ENCODE results near the gene PRR12.

Gene PRR12

GRCh38 chr19:49590971-49591730 lies at the start of gene PRR12:
Gene PRR12, plus strand, starts transcription at chr19:49591182. Its CDS starts 473 bp downstream, at chr19:49591655.
- peaks cover 7% of the 10 kb centered on the region for H3K4me1 ChIP-seq (ENCODE audit: control insufficient read depth, insufficient read depth, low read length)
- H3K9me3 ChIP-seq (ENCODE audit: control insufficient read depth, insufficient read depth, low read depth, low read length), result no peaks in the 10 kb centered on the region
- POLR2A ChIA-PET, result interaction anchor here (0.6 to 7.1 kb wide), 12 partner anchors 12 to 103 kb away, joined by 3 to 124 read pairs (median 5); partner anchors contain the start of genes IRF3, NOSIP, PRMT1 and PRRG2
- CTCF ChIA-PET, result interaction anchor here (0.6 to 1.3 kb wide), 4 partner anchors 11 to 137 kb away, joined by 3 to 4 read pairs (median 4); partner anchors contain the start of gene NOSIP
- H3K4me3 ChIP-seq (ENCODE audit: low read depth, low read length), result peak within 1 kb of the TSS; percentile 82
- peak within 1 kb of the TSS; percentile 99 for H3K27ac ChIP-seq (ENCODE audit: extremely low read depth, low read depth, low read length)
- H3K36me3 ChIP-seq (ENCODE audit: control insufficient read depth in 2 of 2, insufficient read depth in 1 of 2, low read length in 2 of 2), result peaks cover 14 to 22% of the 10 kb centered on the region in 2 experiments
- no peak for TF ChIP-seq ZNF449 (tag by site-specific recombination; IDR thresholded peaks at IDR 0.05)
- TF ChIP-seq KLF16 (tag by site-specific recombination; IDR thresholded peaks at IDR 0.05), result no peak
- TF ChIP-seq SP2 (tag by site-specific recombination; IDR thresholded peaks at IDR 0.05), result no peak
- TF ChIP-seq TSHZ1 (tag by site-specific recombination; IDR thresholded peaks at IDR 0.05; ENCODE audit: borderline replicate concordance), result no peak
- TF ChIP-seq ZNF138 (tag by site-specific recombination; IDR thresholded peaks at IDR 0.05; ENCODE audit: borderline replicate concordance), result no peak
- no peak for TF ChIP-seq ZFP41 (tag by site-specific recombination; IDR thresholded peaks at IDR 0.05; ENCODE audit: borderline replicate concordance)
- peak; percentile 34; the same call in 1 of the 2 replicates for TF ChIP-seq ZBTB11 (tag by site-specific recombination; conservative IDR thresholded peaks at IDR 0.05; ENCODE audit: low read depth)
- peak; percentile 63 for TF ChIP-seq PRDM10 (tag by site-specific recombination; IDR thresholded peaks at IDR 0.05)
- no peak for TF ChIP-seq ZNF266 (tag by site-specific recombination; IDR thresholded peaks at IDR 0.05; ENCODE audit: low read depth)
- no peak for TF ChIP-seq GLI4 (tag by site-specific recombination; IDR thresholded peaks at IDR 0.05)
- TF ChIP-seq ZNF223 (tag by site-specific recombination; IDR thresholded peaks at IDR 0.05), result no peak
- TF ChIP-seq ZNF362 (tag by site-specific recombination; IDR thresholded peaks at IDR 0.05), result peak; percentile 52; the same call in 1 of the 2 replicates
- TF ChIP-seq ZNF843 (tag by site-specific recombination; IDR thresholded peaks at IDR 0.05), result no peak
- no peak for TF ChIP-seq ZNF626 (tag by site-specific recombination; IDR thresholded peaks at IDR 0.05)
- TF ChIP-seq REST (tag by site-specific recombination; IDR thresholded peaks at IDR 0.05), result no peak
- no peak for TF ChIP-seq ZNF558 (tag by site-specific recombination; IDR thresholded peaks at IDR 0.05)

Measured in HEK293 (cell line).